GM18517 (cell line): ENCODE measurements around the gene STX8.
"Not testable (repeated sequence)": the region's sequence is repeated elsewhere in the genome, so short reads cannot be mapped to it uniquely, and the experiment has no call there.

ENCODE experiments used
- ATAC-seq: cut with Tn5 transposase; IDR thresholded peaks from one replicate; pipeline ENCODE4 v1.9.1; 2021; ENCODE audit warnings: mild to moderate bottlenecking, moderate library complexity; ENCODE audit not compliant: unreplicated experiment

The STX8 gene

GRCh38 chr17:9512323-9513168 lies 63.1 kb downstream of the STX8 start:
- ATAC-seq = no peak

- ATAC-seq = no peak
Observed at GRCh38 chr17:9509236-9509816, 66.3 kb downstream of the STX8 start.

- ATAC-seq = no peak
Observed at GRCh38 chr17:9499041-9499440, 76.6 kb downstream of the STX8 start.

GRCh38 chr17:9498490-9498889 lies 77.1 kb downstream of the STX8 start:
- ATAC-seq = no peak

GRCh38 chr17:9488556-9488955 lies 87.1 kb downstream of the STX8 start:
- ATAC-seq = no peak

GRCh38 chr17:9487406-9487805 lies 88.2 kb downstream of the STX8 start:
- no peak for ATAC-seq

- no peak for ATAC-seq
Observed at GRCh38 chr17:9484789-9485188, 90.8 kb downstream of the STX8 start.

- no peak for ATAC-seq
Observed at GRCh38 chr17:9479964-9480363, 95.7 kb downstream of the STX8 start.

- ATAC-seq = no peak
Observed at GRCh38 chr17:9478889-9479288, 96.7 kb downstream of the STX8 start.

GRCh38 chr17:9475101-9475658 lies 100.4 kb downstream of the STX8 start:
- no peak for ATAC-seq

GRCh38 chr17:9473711-9474110 lies 101.9 kb downstream of the STX8 start:
- no peak for ATAC-seq

- ATAC-seq = no peak
Observed at GRCh38 chr17:9472541-9472940, 103.1 kb downstream of the STX8 start.

GRCh38 chr17:9472094-9472493 lies 103.5 kb downstream of the STX8 start:
- ATAC-seq = no peak

GRCh38 chr17:9470171-9470570 lies 105.4 kb downstream of the STX8 start:
- ATAC-seq = no peak

GRCh38 chr17:9468937-9469336 lies 106.7 kb downstream of the STX8 start:
- no peak for ATAC-seq

GRCh38 chr17:9468532-9468931 lies 107.1 kb downstream of the STX8 start:
- no peak for ATAC-seq

- no peak for ATAC-seq
Observed at GRCh38 chr17:9467518-9467917, 108.1 kb downstream of the STX8 start.

GRCh38 chr17:9465210-9465921 lies 110.3 kb downstream of the STX8 start:
- ATAC-seq = no peak

- ATAC-seq = no peak
Observed at GRCh38 chr17:9457005-9457404, 118.6 kb downstream of the STX8 start.

GRCh38 chr17:9456330-9456729 lies 119.3 kb downstream of the STX8 start:
- ATAC-seq = no peak

- ATAC-seq = no peak
Observed at GRCh38 chr17:9451934-9452333, 123.7 kb downstream of the STX8 start.

- not testable (repeated sequence) for ATAC-seq
Observed at GRCh38 chr17:9447298-9447697, 128.3 kb downstream of the STX8 start.
